GM21528 (cell line): ENCODE measurements around the gene UNC50.

Experiments
- ATAC-seq: cut with Tn5 transposase; IDR thresholded peaks from one replicate; pipeline ENCODE4 v1.9.1; 2021; ENCODE audit warnings: mild to moderate bottlenecking, moderate library complexity; ENCODE audit not compliant: unreplicated experiment, low FRiP score

The UNC50 gene

DNA sequence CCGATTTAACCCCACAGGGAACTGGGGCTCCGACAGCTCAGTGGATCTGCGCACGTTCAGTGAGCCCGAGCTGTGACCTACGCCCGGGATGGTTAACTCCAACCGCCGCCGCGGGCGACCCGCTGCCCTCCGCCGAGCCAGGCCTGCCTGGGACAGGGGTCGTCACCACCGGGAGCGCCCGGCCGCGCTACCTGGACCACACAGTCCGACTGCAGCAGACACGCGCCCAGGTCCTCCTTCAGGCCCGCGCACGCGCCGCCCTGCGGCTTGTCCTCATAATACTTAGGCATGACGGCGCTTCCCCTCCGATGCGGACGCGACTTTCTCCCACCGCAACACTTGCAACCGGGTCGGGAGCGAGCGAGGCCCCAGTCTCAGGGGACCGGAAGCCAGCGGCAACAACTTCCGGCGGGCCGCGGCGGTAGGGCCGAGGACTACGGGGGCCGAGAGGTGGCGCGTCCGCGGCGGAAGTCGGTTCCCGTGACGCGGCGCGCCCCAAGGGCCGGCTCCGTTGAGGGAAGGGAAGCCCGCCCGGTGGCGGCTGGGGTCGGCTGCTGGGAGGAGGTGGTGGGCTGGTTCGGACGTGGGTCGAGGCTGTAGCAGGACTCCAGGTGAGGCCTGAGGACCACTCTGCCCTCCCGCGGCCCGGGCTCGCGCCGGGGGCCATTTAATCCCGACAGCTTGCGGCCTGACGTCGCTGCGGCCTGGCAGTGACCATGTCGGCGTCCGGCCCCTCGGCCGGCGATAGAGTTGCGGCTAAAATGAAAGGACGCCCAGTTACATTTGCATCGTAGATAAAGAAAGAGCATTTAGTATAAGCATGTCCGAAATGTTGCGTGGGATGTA is at the start of gene UNC50, which contains the start of gene COA5:
Gene UNC50 (plus strand): TSS at position 474 of the 846 bp plus-strand sequence. CDS start 1,171 bp downstream, outside the sequence.
Gene COA5 (minus strand): TSS at position 397 of the 846 bp plus-strand sequence. CDS start 107 bp downstream, at position 290.
- peak; percentile 82 for ATAC-seq

DNA sequence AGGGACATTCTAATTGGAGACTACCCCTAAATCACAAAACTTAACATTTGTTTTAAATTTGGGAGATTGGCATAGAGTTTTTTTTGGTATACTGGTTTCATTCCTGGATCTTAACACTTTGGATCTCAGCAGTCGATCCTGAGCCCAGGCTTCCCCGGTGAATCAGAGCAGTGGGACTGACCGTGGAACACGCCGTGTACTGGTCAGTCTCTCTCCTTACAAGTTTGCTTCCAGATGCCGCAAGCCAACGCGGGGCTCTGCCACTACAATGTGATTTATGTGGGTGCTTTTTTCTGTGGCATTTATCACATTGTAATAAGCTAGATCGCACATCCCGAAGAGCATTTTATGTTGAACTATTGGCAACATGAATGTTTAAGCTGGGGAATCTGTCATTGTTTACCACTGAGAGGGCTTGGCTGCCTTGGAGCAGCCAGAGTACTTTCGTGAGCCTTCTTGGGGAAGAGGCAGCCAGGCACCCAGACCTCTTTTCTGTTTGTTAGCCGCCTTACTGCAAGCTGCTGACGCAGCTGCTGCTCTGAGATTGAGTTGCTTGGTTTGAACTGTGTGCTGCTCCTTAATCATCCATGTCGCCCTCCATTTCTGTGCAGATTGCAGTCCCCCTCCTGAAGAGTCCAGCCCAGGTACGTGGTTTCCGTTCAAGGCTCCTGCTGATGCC is 49.4 kb upstream of the UNC50 start:
- no peak for ATAC-seq

GRCh38 chr2:98559581-98559980 is 48.8 kb upstream of the UNC50 start:
- ATAC-seq, result no peak

DNA sequence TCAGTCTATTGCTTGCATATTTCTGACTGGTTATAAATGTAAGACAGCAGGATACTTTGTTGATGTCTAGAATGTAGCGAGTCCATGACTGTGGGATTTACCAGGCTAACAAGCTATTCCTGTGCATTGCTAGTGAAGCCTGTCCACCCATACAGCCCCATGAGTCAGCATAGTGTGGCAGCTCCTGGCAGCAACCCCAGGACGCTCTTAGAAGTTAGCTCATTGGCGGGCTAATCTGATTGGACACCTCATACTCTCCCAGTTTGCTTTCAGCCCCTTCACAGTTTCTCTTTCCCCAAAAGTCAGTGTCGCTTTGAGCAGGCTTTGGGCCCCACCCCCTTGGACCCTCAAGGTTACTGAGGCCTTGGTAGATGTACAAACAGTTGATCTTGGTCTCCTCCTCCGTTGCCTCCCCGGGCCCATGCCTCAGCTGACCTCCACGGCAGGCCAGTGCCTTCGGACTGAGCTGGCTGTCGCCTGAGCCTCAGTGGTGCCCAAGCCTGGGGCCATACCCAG is 48.1 kb upstream of the UNC50 start:
- ATAC-seq, result no peak

- ATAC-seq, result no peak
Observed at GRCh38 chr2:98561018-98561417, 47.4 kb upstream of the UNC50 start.

- ATAC-seq, result no peak
Observed at GRCh38 chr2:98561902-98562695, 46.3 kb upstream of the UNC50 start.

GRCh38 chr2:98563394-98563793 is 45.0 kb upstream of the UNC50 start:
- no peak for ATAC-seq

DNA sequence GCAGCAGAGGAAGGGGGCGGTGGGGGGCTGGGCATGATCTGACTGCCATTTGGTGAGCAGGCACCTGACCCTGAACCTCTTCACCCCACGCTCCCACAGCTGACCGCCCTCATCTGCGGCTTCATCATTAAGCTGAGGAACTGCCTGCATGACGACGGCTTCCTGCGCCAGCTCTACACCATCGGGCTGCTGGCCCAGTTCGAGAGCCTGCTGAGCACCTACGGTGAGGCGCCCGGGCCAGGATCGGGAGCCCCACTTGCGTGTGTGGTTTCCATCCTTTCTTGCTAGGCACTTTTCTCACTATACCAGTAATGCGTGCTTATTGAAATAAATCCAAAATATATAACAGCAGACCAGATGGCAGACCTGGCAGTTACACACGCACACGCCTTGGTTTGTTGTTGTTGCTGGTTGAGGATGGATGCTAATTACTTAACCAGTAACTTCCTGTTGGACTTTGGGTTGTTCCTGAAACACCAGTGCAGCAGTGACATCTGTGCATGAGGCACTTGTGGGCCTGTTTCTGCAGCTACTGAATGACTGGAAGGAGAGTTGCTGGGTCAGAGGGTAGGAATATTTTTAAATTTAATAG is 43.8 kb upstream of the UNC50 start:
- ATAC-seq, result no peak

- ATAC-seq, result no peak
Observed at GRCh38 chr2:98565286-98565860, 43.0 kb upstream of the UNC50 start.

- ATAC-seq, result no peak
Observed at GRCh38 chr2:98565941-98566340, 42.4 kb upstream of the UNC50 start.

- ATAC-seq, result no peak
Observed at GRCh38 chr2:98568161-98568956, 40.0 kb upstream of the UNC50 start.

GRCh38 chr2:98569197-98569793 is 39.1 kb upstream of the UNC50 start:
- ATAC-seq, result no peak

DNA sequence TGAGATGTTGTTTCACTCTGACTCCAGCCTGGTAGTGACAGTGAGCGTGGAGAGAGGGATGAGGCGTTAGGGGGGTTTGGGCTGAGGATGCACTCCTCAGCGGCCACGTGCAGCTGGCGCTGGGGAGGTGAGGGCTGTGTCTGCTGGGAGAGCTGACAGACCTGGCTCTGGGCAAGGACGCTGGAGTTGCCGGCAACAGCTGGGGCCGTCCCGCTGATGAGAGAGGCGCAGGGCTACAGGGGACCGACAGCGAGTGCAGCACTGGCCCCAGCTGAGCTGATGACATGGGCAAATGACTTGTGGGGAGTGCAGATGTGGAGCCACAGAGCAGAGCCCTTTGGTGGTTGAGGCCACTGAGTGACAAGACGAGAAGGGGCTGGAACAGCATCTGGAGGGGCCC is 38.5 kb upstream of the UNC50 start:
- ATAC-seq, result no peak

- ATAC-seq, result no peak
Observed at GRCh38 chr2:98570356-98570755, 38.0 kb upstream of the UNC50 start.

- ATAC-seq, result no peak
Observed at GRCh38 chr2:98571121-98571701, 37.2 kb upstream of the UNC50 start.

GRCh38 chr2:98571796-98572195 is 36.6 kb upstream of the UNC50 start:
- no peak for ATAC-seq

GRCh38 chr2:98572211-98572610 is 36.2 kb upstream of the UNC50 start:
- no peak for ATAC-seq

GRCh38 chr2:98572676-98573075 is 35.7 kb upstream of the UNC50 start:
- no peak for ATAC-seq
